ENCODE measurements around the gene CD209.

CD209 gene

GRCh38 chr19:7739211-7739755 lies 8.1 kb downstream of the CD209 start:
- no peak for DNase-seq (ENCODE audit: low read depth in 2 of 2)

- no peak for DNase-seq (ENCODE audit: low read depth in 2 of 2)
Measured at GRCh38 chr19:7738023-7738422, 9.3 kb downstream of the CD209 start.

GRCh38 chr19:7737215-7737614 lies 10.1 kb downstream of the CD209 start:
- no peak for DNase-seq (ENCODE audit: low read depth in 2 of 2)

DNA sequence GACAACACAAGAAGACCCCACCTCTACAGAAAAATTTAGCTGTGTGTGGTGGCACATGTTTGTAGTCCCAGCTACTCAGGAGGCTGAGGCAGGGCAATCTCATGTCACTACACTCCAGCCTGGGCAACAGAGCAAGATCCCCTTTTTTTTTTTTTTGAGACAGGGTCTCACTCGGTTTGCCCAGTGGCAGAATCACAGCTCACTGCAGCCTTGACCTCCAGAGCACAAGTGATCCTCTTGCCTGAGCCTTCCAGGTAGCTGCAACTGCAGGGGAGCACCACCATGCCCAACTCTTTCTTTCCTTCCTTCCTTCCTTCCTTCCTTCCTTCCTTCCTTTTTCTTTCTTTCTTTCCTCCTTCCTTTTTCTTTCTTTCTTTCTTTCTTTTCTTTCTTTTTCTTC lies 11.2 kb downstream of the CD209 start:
- DNase-seq (ENCODE audit: low read depth in 2 of 2) = no peak

GRCh38 chr19:7734220-7735203 lies 12.8 kb downstream of the CD209 start:
- no peak for DNase-seq (ENCODE audit: low read depth in 2 of 2)

GRCh38 chr19:7733376-7733775 lies 14.0 kb downstream of the CD209 start:
- DNase-seq (ENCODE audit: low read depth in 2 of 2) = no peak

DNA sequence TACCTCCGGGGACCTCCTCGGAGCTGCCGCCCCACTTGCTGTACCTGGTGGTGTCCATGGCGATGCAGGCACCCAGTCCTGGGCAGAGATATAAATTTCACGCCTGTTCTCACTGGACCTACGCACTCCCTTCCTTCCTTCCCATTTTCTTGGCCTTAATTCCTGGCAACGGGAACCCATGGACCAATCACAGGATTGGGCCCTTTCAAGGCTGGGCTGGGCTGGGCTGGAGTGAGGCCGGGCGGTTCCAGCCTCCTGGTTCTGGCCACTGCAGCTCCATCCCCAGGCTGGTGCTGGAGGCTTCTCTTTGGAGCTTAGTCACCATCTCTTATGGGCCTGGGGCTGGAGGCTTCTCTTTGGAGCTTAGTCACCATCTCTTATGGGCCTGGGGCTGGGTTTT lies 15.3 kb downstream of the CD209 start, which contains the start of gene CLEC4G:
TSS of gene CLEC4G (minus strand) at position 66 of the 400 bp plus-strand sequence. CDS start at position 58, 8 bp downstream.
- no peak for DNase-seq (ENCODE audit: low read depth in 2 of 2)

- no peak for DNase-seq (ENCODE audit: low read depth in 2 of 2)
Measured at GRCh38 chr19:7731615-7732014, 15.7 kb downstream of the CD209 start.

DNA sequence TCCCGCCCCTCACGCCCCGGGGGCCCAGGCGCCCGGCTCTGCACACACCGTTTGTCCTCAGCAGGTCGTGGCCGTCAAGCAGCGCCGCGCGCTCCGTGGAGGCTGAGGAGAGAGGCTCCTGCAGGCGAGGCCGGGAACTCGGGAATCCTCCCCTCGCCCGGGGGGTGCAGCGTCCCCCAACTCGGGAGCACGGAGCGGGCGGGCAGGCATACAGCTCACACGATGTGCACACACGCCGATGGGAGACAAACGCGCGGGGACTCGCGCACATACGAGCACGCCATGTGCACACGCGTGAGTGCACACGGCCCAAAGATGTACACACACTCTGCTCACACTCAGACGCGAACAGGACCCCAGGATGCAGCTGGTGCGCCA lies 16.1 kb downstream of the CD209 start:
- DNase-seq (ENCODE audit: low read depth in 2 of 2) = no peak

- no peak for DNase-seq (ENCODE audit: low read depth in 2 of 2)
Measured at GRCh38 chr19:7730286-7731217, 16.8 kb downstream of the CD209 start.

GRCh38 chr19:7729831-7730285 lies 17.5 kb downstream of the CD209 start:
- no peak for DNase-seq (ENCODE audit: low read depth in 2 of 2)

GRCh38 chr19:7729211-7729610 lies 18.1 kb downstream of the CD209 start:
- no peak for DNase-seq (ENCODE audit: low read depth in 2 of 2)

GRCh38 chr19:7725791-7726190 lies 21.5 kb downstream of the CD209 start:
- DNase-seq (ENCODE audit: low read depth in 2 of 2) = no peak

GRCh38 chr19:7722231-7722651 lies 25.1 kb downstream of the CD209 start:
- DNase-seq (ENCODE audit: low read depth in 2 of 2) = no peak

GRCh38 chr19:7720351-7720750 lies 27.0 kb downstream of the CD209 start:
- no peak for DNase-seq (ENCODE audit: low read depth in 2 of 2)

GRCh38 chr19:7718668-7719067 lies 28.7 kb downstream of the CD209 start:
- DNase-seq (ENCODE audit: low read depth in 2 of 2) = no peak

- DNase-seq (ENCODE audit: low read depth in 2 of 2) = no peak
Measured at GRCh38 chr19:7716762-7717161, 30.6 kb downstream of the CD209 start.

GRCh38 chr19:7715671-7716070 lies 31.7 kb downstream of the CD209 start:
- DNase-seq (ENCODE audit: low read depth in 2 of 2) = no peak

DNA sequence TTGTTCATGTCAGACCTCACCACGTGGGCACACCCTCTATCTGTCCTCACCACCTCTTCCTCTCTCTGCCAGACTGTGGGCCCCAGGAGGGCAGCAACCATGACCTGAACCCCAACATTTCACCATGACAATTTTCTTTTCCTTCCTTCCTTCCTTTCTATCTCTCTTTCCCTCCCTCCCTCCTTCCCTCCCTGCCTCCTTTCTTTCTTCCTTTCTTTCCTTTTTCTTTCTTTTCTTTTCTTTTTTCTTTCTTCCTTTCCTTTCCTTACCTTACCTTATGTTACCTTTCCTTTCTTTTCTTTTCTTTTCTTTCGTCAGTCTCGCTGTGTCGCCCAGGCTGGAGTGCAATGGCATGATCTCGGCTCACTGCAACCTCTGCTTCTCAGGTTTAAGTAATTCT lies 36.7 kb downstream of the CD209 start:
- DNase-seq (ENCODE audit: low read depth in 2 of 2) = no peak

DNA sequence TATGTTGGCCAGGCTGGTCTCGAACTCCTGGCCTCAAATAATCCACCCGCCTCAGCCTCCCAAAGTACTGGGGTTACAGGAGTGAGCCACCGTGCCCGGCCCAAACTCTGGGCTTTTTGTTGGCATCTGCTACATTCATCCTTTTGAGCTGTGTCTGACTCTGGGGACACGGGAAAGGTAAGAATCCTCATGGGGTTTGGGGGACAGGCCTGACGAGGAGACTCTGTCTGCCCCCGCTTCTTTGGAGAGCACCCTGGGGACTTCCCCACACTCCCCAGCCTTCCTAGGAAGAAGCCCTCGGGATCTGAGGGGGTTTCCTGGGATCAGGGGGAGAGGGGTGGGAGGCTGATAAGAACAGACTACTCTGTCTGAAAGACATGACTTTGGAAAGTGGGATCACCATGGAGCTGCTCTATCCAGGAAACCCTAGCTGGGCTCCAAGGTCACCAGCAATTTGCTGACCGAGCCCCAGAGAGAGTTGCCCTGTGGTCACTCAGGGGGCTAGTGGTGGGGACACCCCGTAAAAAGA lies 37.3 kb downstream of the CD209 start:
- DNase-seq (ENCODE audit: low read depth in 2 of 2) = no peak

- no peak for DNase-seq (ENCODE audit: low read depth in 2 of 2)
Measured at GRCh38 chr19:7706955-7707456, 40.3 kb downstream of the CD209 start.
